Measurements from ENCODE around the gene LTBP3. TPM values are rescaled to one million over a fixed set of nuclear protein-coding genes. Genes with fewer than 3 reads are reported as not detected.

Gene LTBP3
- total and polyA plus RNA-seq, 9 of the 15 experiments (the other 6 are each of a cell fraction or from before 2014, with no cell fraction given), result 0.06 to 20.5 (median 4.8) TPM

GRCh38 chr11:65491614-65492386, 66.4 kb downstream of the LTBP3 start (continued):
- TF ChIP-seq HLTF (IDR thresholded peaks at IDR 0.05), result 0 out of 2 replicates have a peak, but pooled peaks have one; percentile 32
- no peak for TF ChIP-seq FOXK1 (CRISPR knock-in tag; IDR thresholded peaks at IDR 0.05; ENCODE audit: borderline replicate concordance)
- peak; percentile 41 for TF ChIP-seq MEIS2 (IDR thresholded peaks at IDR 0.05; ENCODE audit: partially characterized antibody)
- TF ChIP-seq TARDBP (IDR thresholded peaks at IDR 0.05), result no peak
- 0 out of 2 replicates have a peak, but pooled peaks have one; percentile 52 for TF ChIP-seq NR4A1 (CRISPR knock-in tag; IDR thresholded peaks at IDR 0.05)
- peak; percentile 50; the same call in 1 of the 2 replicates for TF ChIP-seq NR4A1 (tag; IDR thresholded peaks at IDR 0.05)
- peak in 1 of 2 experiments; percentile 13; a peak in 1 of 4 replicates for TF ChIP-seq MNT (conservative IDR thresholded peaks at IDR 0.05)
- TF ChIP-seq ZNF644 (tag; IDR thresholded peaks at IDR 0.05; ENCODE audit: low read depth), result peak; percentile 58; the same call in 1 of the 2 replicates
- no peak for TF ChIP-seq ZNF431 (CRISPR knock-in tag; IDR thresholded peaks at IDR 0.05)
- peak; percentile 52; the same call in 1 of the 2 replicates for TF ChIP-seq ZBTB9 (CRISPR knock-in tag; IDR thresholded peaks at IDR 0.05)
